Left ventricle myocardium inferior (tissue), 1 donor: ENCODE data around the gene TMEM150B. TPM values are rescaled to one million over a fixed set of nuclear protein-coding genes. Genes with fewer than 3 reads are reported as not detected.

Experiments used
- DNase-seq: peaks from one replicate; pipeline ENCODE4 v3.0.0-alpha.2; 2020
- H3K27ac ChIP-seq: fragments of 200-600 bp; replicated peaks from 2 replicates; pipeline ENCODE4 v1.8.0; 2021
- H3K27me3 ChIP-seq: fragments of 200-600 bp; 2 replicates; pipeline ENCODE4 v1.8.0; 2021; ENCODE audit warnings: low read depth
- H3K36me3 ChIP-seq: fragments of 200-600 bp; 2 replicates; pipeline ENCODE4 v1.8.0; 2021
- H3K4me1 ChIP-seq: fragments of 200-600 bp; 2 replicates; pipeline ENCODE4 v1.8.0; 2021
- H3K4me3 ChIP-seq: fragments of 200-600 bp; 2 replicates; pipeline ENCODE4 v1.8.0; 2021; ENCODE audit warnings: mild to moderate bottlenecking, moderate library complexity
- H3K9me3 ChIP-seq: fragments of 200-600 bp; replicated peaks from 2 replicates; pipeline ENCODE4 v1.8.0; 2021
- intact Hi-C: fragments of 100-400 bp; cut with micrococcal nuclease; formaldehyde crosslinking; loops from one replicate; pipeline ENCODE4 v1.11.0; 2022
- total RNA-seq: library from RNA; stranded (reverse); fragmentation: NEBNext Ultra II Directional; extraction: Animal tissue kit (Norgen Biotek cat#: 25700); gene quantifications from one replicate; pipeline ENCODE4 v1.2.1, GENCODE V29; 2021
- TF ChIP-seq, protein P1 (sequence below): fragments of 200-600 bp; IDR thresholded peaks from 2 replicates; pipeline ENCODE4 v1.8.0; 2021; ENCODE audit warnings: antibody characterized with exemption, mild to moderate bottlenecking, borderline replicate concordance
- donor health status: DM: no; HTN: yes; CAD: no; lungs with severe emphysema.

The TMEM150B gene
- total RNA-seq, 1 donor from 2014 or later: 2.0 TPM

DNA sequence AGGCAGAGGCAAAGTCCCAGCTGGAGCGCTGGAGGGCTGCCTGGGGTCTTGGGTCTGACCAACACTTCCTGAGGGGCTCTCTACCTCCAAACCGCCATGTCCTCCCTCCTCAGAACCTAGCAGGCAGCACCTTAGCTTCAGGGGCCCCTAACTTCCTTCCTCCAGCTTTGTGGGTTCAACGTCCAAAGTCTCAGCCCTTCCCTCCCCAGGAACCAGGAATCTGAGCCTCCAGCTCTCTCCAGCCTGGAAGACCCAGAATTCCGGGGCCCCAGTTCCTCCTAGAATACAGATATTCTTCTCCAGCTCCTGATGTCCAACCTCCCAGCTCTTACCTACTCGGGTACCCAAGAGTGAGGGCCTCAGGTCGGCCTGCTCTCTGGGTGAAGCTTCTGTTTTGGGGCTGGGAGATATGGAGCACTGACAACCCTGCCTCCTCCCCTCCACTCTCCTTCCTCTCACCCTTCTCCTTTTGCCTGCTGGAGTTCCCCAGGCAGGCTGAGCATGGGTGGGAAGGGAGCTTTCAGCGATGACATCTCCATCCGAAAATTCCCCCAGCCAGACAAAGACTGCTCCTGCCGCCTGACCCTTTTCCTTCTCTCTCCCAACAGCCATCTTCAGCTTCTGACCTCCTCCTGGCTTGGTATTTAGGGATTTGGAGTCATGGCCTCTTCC, 3.5 kb downstream of the TMEM150B start:
- Histone ChIP-seq H3K4me1 (no peaks in the 10 kb centered on the region), H3K36me3 (no peaks in the 10 kb centered on the region), H3K9me3 (no peaks in the 10 kb centered on the region), H3K4me3 (no peak overlapping the region), H3K27ac (no peak overlapping the region), H3K27me3 (peaks cover 42% of the 10 kb centered on the region)
- DNase-seq: no peak
- intact Hi-C loops: no loop called here
- TF ChIP-seq, protein P1, sequence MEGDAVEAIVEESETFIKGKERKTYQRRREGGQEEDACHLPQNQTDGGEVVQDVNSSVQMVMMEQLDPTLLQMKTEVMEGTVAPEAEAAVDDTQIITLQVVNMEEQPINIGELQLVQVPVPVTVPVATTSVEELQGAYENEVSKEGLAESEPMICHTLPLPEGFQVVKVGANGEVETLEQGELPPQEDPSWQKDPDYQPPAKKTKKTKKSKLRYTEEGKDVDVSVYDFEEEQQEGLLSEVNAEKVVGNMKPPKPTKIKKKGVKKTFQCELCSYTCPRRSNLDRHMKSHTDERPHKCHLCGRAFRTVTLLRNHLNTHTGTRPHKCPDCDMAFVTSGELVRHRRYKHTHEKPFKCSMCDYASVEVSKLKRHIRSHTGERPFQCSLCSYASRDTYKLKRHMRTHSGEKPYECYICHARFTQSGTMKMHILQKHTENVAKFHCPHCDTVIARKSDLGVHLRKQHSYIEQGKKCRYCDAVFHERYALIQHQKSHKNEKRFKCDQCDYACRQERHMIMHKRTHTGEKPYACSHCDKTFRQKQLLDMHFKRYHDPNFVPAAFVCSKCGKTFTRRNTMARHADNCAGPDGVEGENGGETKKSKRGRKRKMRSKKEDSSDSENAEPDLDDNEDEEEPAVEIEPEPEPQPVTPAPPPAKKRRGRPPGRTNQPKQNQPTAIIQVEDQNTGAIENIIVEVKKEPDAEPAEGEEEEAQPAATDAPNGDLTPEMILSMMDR: no peak

DNA sequence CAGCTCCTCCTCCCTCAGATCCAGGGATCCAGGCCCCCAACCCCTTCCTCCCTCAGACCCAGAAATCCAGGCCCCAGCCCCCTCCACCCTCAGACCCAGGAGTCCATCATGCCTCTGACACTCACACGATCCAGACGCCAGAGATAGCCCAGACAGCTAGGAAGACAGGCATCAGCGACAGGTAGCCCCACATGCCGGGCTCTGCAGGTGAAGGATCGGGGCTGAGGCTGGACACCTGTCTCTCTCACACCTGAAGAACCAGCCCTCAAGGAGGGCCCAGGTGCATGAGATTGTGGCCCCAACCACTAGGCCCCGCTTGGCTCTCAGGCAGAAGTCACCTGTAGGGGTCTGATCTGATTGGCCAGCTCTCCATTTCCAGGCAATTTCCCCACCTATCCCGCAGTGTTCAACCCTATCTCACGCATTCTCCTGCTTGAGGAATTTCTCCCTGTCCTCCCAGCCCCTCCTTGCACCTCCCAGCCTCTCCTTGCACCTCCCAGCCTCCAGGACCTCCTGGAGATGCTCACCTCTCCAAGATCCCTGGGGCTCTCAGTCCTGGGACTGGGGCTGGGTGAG, 4.2 kb downstream of the TMEM150B start:
- H3K36me3 ChIP-seq: no peaks in the 10 kb centered on the region
- H3K9me3 ChIP-seq: no peaks in the 10 kb centered on the region
- intact Hi-C loops: no loop called here
- H3K27me3 ChIP-seq: peaks cover 42% of the 10 kb centered on the region
- TF ChIP-seq, protein P1: no peak
- H3K27ac ChIP-seq: no peak overlapping the region
- no peak for DNase-seq
- H3K4me1 ChIP-seq: no peaks in the 10 kb centered on the region
- no peak overlapping the region for H3K4me3 ChIP-seq

DNA sequence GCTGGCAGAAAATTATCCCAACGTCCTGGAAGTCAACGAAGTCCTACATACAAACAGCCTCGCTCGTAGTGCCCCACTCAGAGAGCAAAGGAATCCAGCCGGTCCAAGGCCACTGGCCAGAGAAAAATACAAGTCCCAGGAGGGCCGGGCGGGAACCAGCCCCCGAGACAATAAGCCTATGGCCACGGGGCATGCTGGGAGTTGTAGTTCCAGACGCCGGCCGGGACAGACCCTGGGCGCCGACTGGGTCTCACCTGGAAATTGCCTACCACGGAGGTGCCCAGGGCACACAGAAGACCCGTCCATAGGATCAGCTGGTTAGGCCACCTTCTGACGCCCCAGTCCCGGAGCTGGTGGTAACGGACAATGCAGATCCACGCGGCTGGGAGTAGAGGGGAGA, 5.4 kb downstream of the TMEM150B start:
- peak overlapping the region; percentile 14 for H3K4me3 ChIP-seq
- intact Hi-C loops: no loop called here
- no peaks in the 10 kb centered on the region for H3K9me3 ChIP-seq
- H3K4me1 ChIP-seq: no peaks in the 10 kb centered on the region
- TF ChIP-seq, protein P1: no peak
- H3K27ac ChIP-seq: no peak overlapping the region
- H3K36me3 ChIP-seq: no peaks in the 10 kb centered on the region
- peaks cover 42% of the 10 kb centered on the region for H3K27me3 ChIP-seq
- DNase-seq: peak; percentile 38

- H3K4me1 ChIP-seq: no peaks in the 10 kb centered on the region
- TF ChIP-seq, protein P1: no peak
- H3K27me3 ChIP-seq: peaks cover 23% of the 10 kb centered on the region
- H3K4me3 ChIP-seq: no peak overlapping the region
- DNase-seq: no peak
- no peaks in the 10 kb centered on the region for H3K9me3 ChIP-seq
- no peaks in the 10 kb centered on the region for H3K36me3 ChIP-seq
- H3K27ac ChIP-seq: no peak overlapping the region
- intact Hi-C loops: no loop called here
Measured at GRCh38 chr19:55316646-55317045, 8.5 kb downstream of the TMEM150B start.

- no peaks in the 10 kb centered on the region for H3K4me1 ChIP-seq
- no peaks in the 10 kb centered on the region for H3K9me3 ChIP-seq
- no peak for DNase-seq
- no peaks in the 10 kb centered on the region for H3K36me3 ChIP-seq
- intact Hi-C loops: no loop called here
- no peak overlapping the region for H3K4me3 ChIP-seq
- H3K27ac ChIP-seq: no peak overlapping the region
- peaks cover 17% of the 10 kb centered on the region for H3K27me3 ChIP-seq
- TF ChIP-seq, protein P1: no peak
Measured at GRCh38 chr19:55315956-55316525, 9.1 kb downstream of the TMEM150B start.
